Epithelial cell of prostate (primary cell): ENCODE data around the gene RAPGEF6.
"Not testable (repeated sequence)": the region's sequence is repeated elsewhere in the genome, so short reads cannot be mapped to it uniquely, and the experiment has no call there.

ENCODE experiments used
- DNase-seq: peaks from one replicate; pipeline ENCODE4 v3.0.0-alpha.2; 2011; ENCODE audit warnings: low read depth, low spot score
- H3K27ac ChIP-seq: fragments of 450-650 bp; 2 replicates; pipeline ENCODE4 v1.5.1; 2017; ENCODE audit warnings: mild to moderate bottlenecking

Gene RAPGEF6

GRCh38 chr5:131610198-131611063 lies 24.6 kb downstream of the RAPGEF6 start:
- peak overlapping the region; percentile 16 for H3K27ac ChIP-seq
- DNase-seq: no peak

- H3K27ac ChIP-seq: peak overlapping the region; percentile 16
- DNase-seq: no peak
These were observed 25.3 kb downstream of the RAPGEF6 start for GRCh38 chr5:131609774-131610173.

DNA sequence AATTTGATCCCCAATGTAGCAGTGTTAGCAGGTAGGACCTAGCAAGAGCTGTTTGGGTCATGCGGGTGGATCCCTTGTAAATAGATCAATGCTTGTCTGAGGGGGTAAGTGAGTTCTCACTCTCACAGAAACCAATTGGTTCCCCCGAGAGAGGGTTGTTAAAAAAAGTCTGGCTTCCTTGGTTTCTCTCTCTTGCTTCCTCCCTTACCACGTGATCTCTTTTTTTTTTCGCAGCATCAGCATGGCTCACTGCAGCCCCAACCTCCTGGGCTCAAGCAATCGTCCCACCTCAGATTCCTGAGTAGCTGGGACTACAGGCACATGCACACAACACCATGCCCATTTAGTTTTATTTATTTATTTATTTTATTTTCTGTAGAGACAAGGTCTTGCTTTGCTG lies 26.4 kb downstream of the RAPGEF6 start:
- H3K27ac ChIP-seq: no peak overlapping the region
- DNase-seq: no peak

- no peak overlapping the region for H3K27ac ChIP-seq
- no peak for DNase-seq
These were observed 27.0 kb downstream of the RAPGEF6 start for GRCh38 chr5:131607903-131608540.

DNA sequence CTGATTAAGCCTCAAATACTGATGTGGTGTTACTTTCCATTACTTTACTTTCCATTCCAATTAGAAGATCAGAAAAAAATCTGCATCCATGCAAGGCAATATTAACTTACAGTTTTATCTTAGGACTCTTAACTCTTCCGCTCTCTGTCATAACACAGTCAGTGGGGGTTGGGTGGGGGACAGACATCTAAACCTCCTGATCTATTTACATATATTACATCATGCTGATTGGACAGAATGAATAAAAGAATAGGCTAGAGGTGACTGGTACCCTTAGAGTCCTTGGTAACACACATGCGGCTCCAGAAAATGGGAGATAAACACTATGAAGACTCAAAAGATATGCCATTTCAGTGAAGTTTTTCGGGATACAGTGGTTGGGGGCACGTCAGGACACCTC lies 27.6 kb downstream of the RAPGEF6 start:
- H3K27ac ChIP-seq: no peak overlapping the region
- DNase-seq: no peak

GRCh38 chr5:131605086-131605485 lies 29.9 kb downstream of the RAPGEF6 start:
- no peak overlapping the region for H3K27ac ChIP-seq
- no peak for DNase-seq

DNA sequence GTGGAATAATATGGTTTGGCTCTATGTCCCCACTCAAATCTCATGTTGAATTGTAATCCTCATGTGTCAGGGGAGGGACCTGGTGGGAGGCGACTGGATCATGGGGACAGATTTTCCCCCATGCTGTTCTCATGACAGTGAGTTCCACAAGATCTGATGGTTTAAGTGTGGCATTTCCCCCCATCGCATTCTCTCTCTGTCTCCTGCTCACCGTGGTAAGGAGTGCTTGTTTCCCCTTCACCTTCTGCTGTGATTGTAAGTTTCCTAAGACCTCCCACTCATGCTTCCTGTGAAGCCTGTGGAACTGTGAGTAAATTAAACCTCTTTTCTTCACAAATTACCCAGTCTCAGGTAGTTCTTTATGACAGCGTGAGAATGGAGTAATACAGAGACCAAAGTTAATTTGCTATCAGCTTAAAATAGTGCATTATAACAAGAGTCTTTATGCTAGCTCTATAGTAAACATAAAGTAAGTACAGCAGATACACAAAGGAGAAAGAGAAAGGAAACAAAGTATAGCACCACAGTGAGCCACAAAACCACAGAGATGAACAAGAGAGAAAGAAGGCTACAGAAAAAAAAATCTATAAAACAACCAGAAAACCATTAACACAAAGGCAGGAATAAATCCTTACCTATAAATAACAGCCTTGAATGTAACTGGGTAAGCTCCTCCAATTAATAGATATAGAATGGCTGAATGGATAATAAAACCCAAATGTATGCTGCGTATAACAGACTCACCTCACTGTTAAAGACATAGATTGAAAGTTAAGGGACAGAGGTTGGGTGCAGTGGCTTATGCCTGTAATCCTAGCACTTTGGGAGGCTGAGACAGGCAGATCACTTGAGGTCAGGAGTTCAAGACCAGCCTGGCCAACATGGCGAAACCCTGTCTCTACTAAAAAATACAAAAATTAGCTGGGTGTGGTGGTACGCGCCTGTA lies 39.7 kb downstream of the RAPGEF6 start:
- no peak for DNase-seq
- no peak overlapping the region for H3K27ac ChIP-seq

DNA sequence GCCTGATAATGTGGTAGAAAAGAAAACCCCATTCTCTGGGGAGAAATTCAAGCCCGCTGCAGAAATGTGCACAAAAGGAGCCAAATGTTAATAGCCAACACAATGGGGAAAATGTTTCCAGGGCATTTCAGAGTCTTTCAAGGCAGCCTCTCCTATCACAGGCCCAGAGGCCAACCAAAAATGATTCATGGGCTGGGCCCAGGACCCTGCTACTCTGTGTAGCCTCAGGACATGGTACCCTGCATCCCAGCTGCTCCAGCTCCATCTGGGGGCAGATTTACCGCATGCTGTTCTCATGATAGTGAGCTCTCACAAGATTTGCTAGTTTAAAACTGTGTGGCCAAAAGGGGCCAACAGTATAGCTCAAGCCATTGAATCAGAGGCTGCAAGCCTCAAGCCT lies 41.1 kb downstream of the RAPGEF6 start:
- H3K27ac ChIP-seq: no peak overlapping the region
- no peak for DNase-seq

- not testable (repeated sequence) for H3K27ac ChIP-seq, DNase-seq
These were observed 41.6 kb downstream of the RAPGEF6 start for GRCh38 chr5:131593436-131593835.

GRCh38 chr5:131589510-131590348 lies 45.3 kb downstream of the RAPGEF6 start:
- H3K27ac ChIP-seq: no peak overlapping the region
- DNase-seq: no peak

DNA sequence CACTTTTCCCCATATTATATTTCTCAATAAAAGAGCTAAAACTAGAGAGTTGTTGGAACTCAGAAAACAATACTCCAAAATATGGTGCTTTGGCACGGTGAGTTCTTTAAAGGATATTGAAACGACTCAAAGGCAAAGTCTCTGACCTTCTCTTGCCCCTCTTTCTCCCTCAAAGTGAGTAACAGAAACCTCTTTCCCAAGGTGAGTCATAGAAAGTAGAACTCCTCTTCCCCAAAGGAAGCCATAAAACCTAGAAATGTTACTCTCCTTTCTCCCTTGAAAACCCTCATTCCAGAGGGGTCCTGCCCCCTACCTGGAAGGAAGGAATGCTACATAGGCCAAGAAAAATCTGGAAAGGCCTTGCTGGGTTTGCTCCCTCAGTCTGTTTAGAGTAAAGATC lies 47.5 kb downstream of the RAPGEF6 start:
- no peak overlapping the region for H3K27ac ChIP-seq
- DNase-seq: no peak

GRCh38 chr5:131581702-131582101 lies 53.3 kb downstream of the RAPGEF6 start:
- no peak for DNase-seq
- no peak overlapping the region for H3K27ac ChIP-seq

GRCh38 chr5:131579917-131580671 lies 54.9 kb downstream of the RAPGEF6 start:
- no peak overlapping the region for H3K27ac ChIP-seq

GRCh38 chr5:131575660-131576227 lies 59.3 kb downstream of the RAPGEF6 start:
- no peak overlapping the region for H3K27ac ChIP-seq
- DNase-seq: no peak

More at GRCh38 chr5:131579917-131580671, 54.9 kb downstream of the RAPGEF6 start:
- no peak for DNase-seq

DNA sequence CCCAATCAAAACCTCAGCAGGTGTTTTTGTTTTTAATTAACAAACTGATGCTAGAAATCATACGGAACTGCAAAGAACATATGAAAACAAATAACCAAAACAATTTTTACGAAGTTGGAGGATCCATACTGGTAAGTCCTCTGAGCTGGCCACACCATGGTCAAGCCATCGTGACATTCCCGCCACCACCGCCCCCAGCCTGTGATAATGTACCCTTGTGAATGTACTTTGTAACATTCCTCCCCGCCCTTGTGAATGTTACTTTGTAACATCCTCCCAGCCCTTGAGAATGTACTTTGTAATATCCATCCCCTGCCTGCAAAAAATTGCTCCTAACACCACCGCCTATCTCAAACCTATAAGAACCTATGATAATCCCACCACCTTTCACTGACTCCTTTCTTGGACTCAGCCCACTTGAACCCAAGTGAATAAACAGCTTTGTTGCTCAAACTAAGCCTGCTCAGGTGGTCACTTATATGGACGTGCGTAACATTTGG lies 63.3 kb downstream of the RAPGEF6 start:
- H3K27ac ChIP-seq: no peak overlapping the region
- no peak for DNase-seq

DNA sequence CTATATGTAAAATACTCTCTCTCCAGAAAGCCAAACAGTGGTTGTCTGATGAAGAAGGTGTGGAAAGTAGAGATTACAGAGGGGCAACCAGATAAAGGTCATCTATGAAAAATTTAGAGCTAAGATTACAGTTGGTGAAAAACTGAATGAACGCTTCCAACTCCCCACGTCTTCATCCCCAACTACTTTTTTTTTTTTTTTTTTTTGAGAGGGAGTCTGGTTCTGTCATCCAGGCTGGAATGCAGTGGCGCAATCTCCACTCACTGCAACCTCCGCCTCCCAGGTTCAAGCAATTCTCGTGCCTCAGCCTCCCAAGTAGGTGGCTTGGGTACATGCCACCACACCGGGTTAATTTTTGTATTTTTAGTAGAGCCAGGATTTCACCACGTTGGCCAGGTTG lies 64.3 kb downstream of the RAPGEF6 start:
- no peak for DNase-seq
- H3K27ac ChIP-seq: no peak overlapping the region

DNA sequence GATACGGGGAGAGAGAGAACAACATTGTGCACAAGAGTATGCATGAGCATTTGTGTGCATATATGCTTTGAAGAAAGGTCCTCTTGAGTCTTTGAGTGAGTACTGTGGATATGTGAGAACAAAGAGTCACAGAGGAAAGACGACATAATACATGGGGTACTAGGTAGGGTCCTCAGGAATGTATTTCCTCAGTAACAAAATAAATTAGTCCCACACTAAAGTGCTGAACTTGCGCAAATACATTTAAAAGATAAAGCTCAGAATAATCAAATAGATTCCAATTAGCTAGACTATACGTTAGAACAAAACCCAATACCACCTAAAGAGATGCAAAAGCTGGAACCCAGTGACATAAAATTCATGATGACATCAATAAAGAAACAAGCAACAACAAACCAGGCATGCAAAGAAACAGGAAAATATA lies 70.8 kb downstream of the RAPGEF6 start:
- no peak overlapping the region for H3K27ac ChIP-seq
- DNase-seq: no peak

DNA sequence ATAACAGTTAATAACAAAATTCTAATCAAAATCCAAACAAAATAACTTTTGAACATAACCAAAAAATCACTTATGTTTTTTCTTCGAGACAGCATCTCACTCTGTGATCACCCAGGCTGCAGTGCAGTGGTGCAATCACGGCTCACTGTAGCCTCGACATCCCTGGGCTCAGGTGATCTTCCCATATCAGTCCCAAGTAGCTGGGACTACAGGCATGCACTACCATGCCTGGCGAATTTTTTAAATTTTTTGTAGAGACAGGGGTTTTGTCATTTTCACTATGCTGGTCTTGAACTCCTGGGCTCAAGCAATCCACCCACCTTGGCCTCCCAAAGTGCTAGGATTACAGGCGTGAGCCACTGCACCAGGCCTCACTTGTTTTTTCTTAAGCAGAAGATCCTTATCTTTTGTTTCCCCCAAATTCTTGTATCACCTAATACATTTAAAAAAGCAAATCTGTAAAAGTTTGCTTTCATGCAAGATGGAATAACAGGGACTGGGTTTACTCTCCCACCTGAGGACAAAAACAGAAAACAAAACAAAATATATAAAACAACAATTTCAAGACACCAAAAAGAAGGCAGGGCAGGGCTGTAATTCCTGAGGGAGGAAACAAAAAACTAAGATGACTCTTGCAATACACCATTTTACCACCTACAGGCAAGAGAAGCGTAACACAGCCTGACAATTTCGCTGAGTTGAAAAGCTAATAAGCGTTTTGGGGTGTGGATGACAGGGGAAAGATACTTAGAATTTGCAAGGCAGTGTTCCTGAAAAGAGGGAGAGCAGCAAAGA lies 71.4 kb downstream of the RAPGEF6 start:
- no peak overlapping the region for H3K27ac ChIP-seq
- DNase-seq: no peak
